ENCODE results near the gene ZBTB42. TPM values are rescaled to one million over a fixed set of nuclear protein-coding genes. Genes with fewer than 3 reads are reported as not detected.

Gene ZBTB42
- total and polyA plus RNA-seq, 5 donors: 5.3 to 7.7 (median 6.4) TPM

- no peak overlapping the region for H3K27ac ChIP-seq (ENCODE audit: low read length)
- no peaks in the 10 kb centered on the region for H3K4me1 ChIP-seq (ENCODE audit: control insufficient read depth, insufficient read depth, low read length)
- WGBS: 88% methylated on average over 9 of the region's 9 CpGs
- H3K4me3 ChIP-seq (ENCODE audit: low read length): no peak overlapping the region
- DNase-seq: peak; percentile 11 to 53 (median 39)
- no peak for ATAC-seq
- H3K27me3 ChIP-seq (ENCODE audit: control insufficient read depth, insufficient read depth): no peaks in the 10 kb centered on the region
- H3K9me3 ChIP-seq (ENCODE audit: control insufficient read depth, low read length): no peaks in the 10 kb centered on the region
- intact Hi-C loops (cut with DNase I): no loop called here
Observed at GRCh38 chr14:104784218-104784568, 16.7 kb upstream of the ZBTB42 start.

- Histone ChIP-seq H3K4me3 (ENCODE audit: low read length) (no peak overlapping the region), H3K9me3 (ENCODE audit: control insufficient read depth, low read length) (no peaks in the 10 kb centered on the region), H3K27ac (ENCODE audit: low read length) (no peak overlapping the region), H3K27me3 (ENCODE audit: control insufficient read depth, insufficient read depth) (no peaks in the 10 kb centered on the region), H3K4me1 (ENCODE audit: control insufficient read depth, insufficient read depth, low read length) (no peaks in the 10 kb centered on the region)
- WGBS: 79% methylated on average over 36 of the region's 36 CpGs
- ATAC-seq: no peak
- peak; percentile 29 to 71 (median 70) for DNase-seq
- intact Hi-C loops (cut with DNase I): no loop called here
Observed at GRCh38 chr14:104784846-104785707, 15.8 kb upstream of the ZBTB42 start.

GRCh38 chr14:104785708-104786080 is 15.2 kb upstream of the ZBTB42 start:
- Histone ChIP-seq H3K27me3 (ENCODE audit: control insufficient read depth, insufficient read depth) (no peaks in the 10 kb centered on the region), H3K4me1 (ENCODE audit: control insufficient read depth, insufficient read depth, low read length) (no peaks in the 10 kb centered on the region), H3K9me3 (ENCODE audit: control insufficient read depth, low read length) (no peaks in the 10 kb centered on the region), H3K4me3 (ENCODE audit: low read length) (no peak overlapping the region), H3K27ac (ENCODE audit: low read length) (no peak overlapping the region)
- DNase-seq: peak in 2 of 3 donors; percentile 30 to 47
- no peak for ATAC-seq
- WGBS: 88% methylated on average over 13 of the region's 13 CpGs
- intact Hi-C loops (cut with DNase I): no loop called here

- Histone ChIP-seq H3K4me1 (ENCODE audit: control insufficient read depth, insufficient read depth, low read length) (no peaks in the 10 kb centered on the region), H3K9me3 (ENCODE audit: control insufficient read depth, low read length) (no peaks in the 10 kb centered on the region), H3K4me3 (ENCODE audit: low read length) (no peak overlapping the region), H3K27ac (ENCODE audit: low read length) (no peak overlapping the region), H3K27me3 (ENCODE audit: control insufficient read depth, insufficient read depth) (no peaks in the 10 kb centered on the region)
- ATAC-seq (peak in 1 of 2 donors; percentile 6), DNase-seq (peak; percentile 32 to 79 (median 76))
- 62% methylated on average over 12 of the region's 14 CpGs for WGBS
- intact Hi-C loops (cut with DNase I): no loop called here
Observed at GRCh38 chr14:104786091-104786586, 14.8 kb upstream of the ZBTB42 start.

- 81% methylated on average over 30 of the region's 30 CpGs for WGBS
- Histone ChIP-seq H3K27me3 (ENCODE audit: control insufficient read depth, insufficient read depth) (no peaks in the 10 kb centered on the region), H3K9me3 (ENCODE audit: control insufficient read depth, low read length) (no peaks in the 10 kb centered on the region), H3K4me3 (ENCODE audit: low read length) (no peak overlapping the region), H3K27ac (ENCODE audit: low read length) (no peak overlapping the region), H3K4me1 (ENCODE audit: control insufficient read depth, insufficient read depth, low read length) (no peaks in the 10 kb centered on the region)
- no peak for ATAC-seq
- intact Hi-C loops (cut with DNase I): no loop called here
- peak; percentile 10 to 67 (median 55) for DNase-seq
Observed at GRCh38 chr14:104786726-104787675, 13.9 kb upstream of the ZBTB42 start.

- WGBS: 78% methylated on average over 7 of the region's 7 CpGs
- no peaks in the 10 kb centered on the region for H3K4me1 ChIP-seq (ENCODE audit: control insufficient read depth, insufficient read depth, low read length)
- intact Hi-C loops (cut with DNase I): no loop called here
- no peak overlapping the region for H3K4me3 ChIP-seq (ENCODE audit: low read length)
- no peaks in the 10 kb centered on the region for H3K27me3 ChIP-seq (ENCODE audit: control insufficient read depth, insufficient read depth)
- H3K9me3 ChIP-seq (ENCODE audit: control insufficient read depth, low read length): no peaks in the 10 kb centered on the region
- no peak overlapping the region for H3K27ac ChIP-seq (ENCODE audit: low read length)
- ATAC-seq (no peak), DNase-seq (peak; percentile 32 to 77 (median 69))
Observed at GRCh38 chr14:104787736-104788135, 13.2 kb upstream of the ZBTB42 start.

GRCh38 chr14:104788161-104788818 is 12.6 kb upstream of the ZBTB42 start:
- DNase-seq: peak in 2 of 3 donors; percentile 12 to 36
- Histone ChIP-seq H3K4me1 (ENCODE audit: control insufficient read depth, insufficient read depth, low read length) (peaks cover 3% of the 10 kb centered on the region), H3K27ac (ENCODE audit: low read length) (no peak overlapping the region), H3K9me3 (ENCODE audit: control insufficient read depth, low read length) (no peaks in the 10 kb centered on the region), H3K27me3 (ENCODE audit: control insufficient read depth, insufficient read depth) (no peaks in the 10 kb centered on the region), H3K4me3 (ENCODE audit: low read length) (no peak overlapping the region)
- intact Hi-C loops (cut with DNase I): no loop called here
- ATAC-seq: no peak
- 90% methylated on average over 14 of the region's 14 CpGs for WGBS

GRCh38 chr14:104788873-104789663 is 11.8 kb upstream of the ZBTB42 start:
- peaks cover 8% of the 10 kb centered on the region for H3K4me1 ChIP-seq (ENCODE audit: control insufficient read depth, insufficient read depth, low read length)
- intact Hi-C loops (cut with DNase I): no loop called here
- no peak for ATAC-seq
- no peaks in the 10 kb centered on the region for H3K27me3 ChIP-seq (ENCODE audit: control insufficient read depth, insufficient read depth)
- H3K27ac ChIP-seq (ENCODE audit: low read length): no peak overlapping the region
- peak; percentile 13 to 56 (median 55) for DNase-seq
- H3K4me3 ChIP-seq (ENCODE audit: low read length): no peak overlapping the region
- WGBS: 82% methylated on average over 39 of the region's 39 CpGs
- H3K9me3 ChIP-seq (ENCODE audit: control insufficient read depth, low read length): no peaks in the 10 kb centered on the region

GRCh38 chr14:104789752-104790743 is 10.9 kb upstream of the ZBTB42 start:
- Histone ChIP-seq H3K27me3 (ENCODE audit: control insufficient read depth, insufficient read depth) (no peaks in the 10 kb centered on the region), H3K27ac (ENCODE audit: low read length) (no peak overlapping the region), H3K4me1 (ENCODE audit: control insufficient read depth, insufficient read depth, low read length) (peaks cover 10% of the 10 kb centered on the region), H3K4me3 (ENCODE audit: low read length) (no peak overlapping the region), H3K9me3 (ENCODE audit: control insufficient read depth, low read length) (no peaks in the 10 kb centered on the region)
- WGBS: 91% methylated on average over 31 of the region's 31 CpGs
- intact Hi-C loops (cut with DNase I): loop anchor here in 1 of 4 donors (5.0 kb wide), 1 partner anchor 33 kb away; no protein-coding TSS in a partner anchor
- DNase-seq: peak; percentile 16 to 65 (median 40)
- no peak for ATAC-seq
